Fibroblast of peridontal ligament (primary cell): ENCODE data around the gene ANTXR1.
A peak's percentile ranks its signal among the peaks of the same experiment; 100 is the strongest.

Experiments
- DNase-seq: peaks from one replicate; pipeline ENCODE4 v3.0.0-alpha.2; 2010; ENCODE audit errors: extremely low read depth

The ANTXR1 gene

DNA sequence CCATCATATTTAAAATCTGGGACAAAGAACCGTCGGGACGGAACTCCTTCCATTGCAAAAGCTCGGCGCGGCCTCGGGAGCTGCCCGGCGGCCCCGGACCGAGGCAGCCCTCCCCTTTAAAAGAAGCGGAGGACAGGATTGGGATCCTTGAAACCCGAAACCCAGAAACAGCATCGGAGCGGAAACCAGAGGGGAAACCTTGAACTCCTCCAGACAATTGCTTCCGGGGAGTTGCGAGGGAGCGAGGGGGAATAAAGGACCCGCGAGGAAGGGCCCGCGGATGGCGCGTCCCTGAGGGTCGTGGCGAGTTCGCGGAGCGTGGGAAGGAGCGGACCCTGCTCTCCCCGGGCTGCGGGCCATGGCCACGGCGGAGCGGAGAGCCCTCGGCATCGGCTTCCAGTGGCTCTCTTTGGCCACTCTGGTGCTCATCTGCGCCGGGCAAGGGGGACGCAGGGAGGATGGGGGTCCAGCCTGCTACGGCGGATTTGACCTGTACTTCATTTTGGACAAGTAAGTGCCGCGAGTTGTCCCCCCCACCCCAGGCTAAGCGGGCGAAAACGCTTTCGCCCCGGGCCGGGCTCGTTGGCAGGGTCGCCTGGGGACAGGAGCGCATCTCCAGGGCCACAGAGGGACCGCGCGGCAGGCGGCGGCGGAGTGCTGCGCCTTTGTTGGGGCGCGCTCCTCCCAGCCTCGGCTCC lies at the start of gene ANTXR1:
TSS of gene ANTXR1 (plus strand) at position 38 of the 698 bp plus-strand sequence. CDS start at position 359, 321 bp downstream.
- peak; percentile 80 for DNase-seq

DNA sequence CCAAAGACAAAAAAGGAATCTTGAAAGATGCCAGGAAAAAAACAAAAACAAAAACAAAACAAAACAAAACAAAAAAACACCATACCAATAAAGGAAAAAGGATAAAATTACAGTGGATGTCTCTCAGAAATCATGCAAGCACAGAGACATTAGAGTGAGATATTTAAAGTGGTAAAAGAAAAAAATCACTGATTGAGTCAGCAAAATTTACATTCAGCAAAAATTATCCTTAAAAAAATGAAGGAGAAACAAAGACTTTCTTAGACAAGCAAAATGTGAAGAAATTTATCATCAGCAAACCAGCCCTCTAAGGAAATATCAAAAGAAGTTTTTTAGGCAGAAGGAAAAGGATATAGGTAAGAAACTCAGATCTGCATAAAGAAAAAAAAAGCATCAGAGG lies 48.7 kb upstream of the ANTXR1 start:
- no peak for DNase-seq

DNA sequence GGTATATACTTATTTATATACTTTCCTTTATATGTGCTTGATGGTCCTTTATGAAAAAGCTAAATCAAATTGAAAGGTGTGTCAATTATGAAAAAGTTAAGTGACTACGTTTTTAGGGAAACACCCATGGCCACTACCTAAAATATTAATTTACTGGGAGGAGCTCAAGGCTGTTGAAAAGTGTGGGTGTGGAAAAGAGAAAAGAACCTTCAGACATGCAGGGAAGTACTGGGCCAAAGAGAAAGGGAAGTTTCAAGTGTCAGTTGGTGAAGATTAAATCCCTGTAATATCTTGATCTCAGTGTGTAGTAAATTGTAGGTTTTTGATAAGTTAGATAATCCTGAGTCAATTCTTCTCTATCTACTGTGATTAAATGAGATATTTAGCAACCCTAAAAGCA lies 44.8 kb upstream of the ANTXR1 start:
- no peak for DNase-seq

DNA sequence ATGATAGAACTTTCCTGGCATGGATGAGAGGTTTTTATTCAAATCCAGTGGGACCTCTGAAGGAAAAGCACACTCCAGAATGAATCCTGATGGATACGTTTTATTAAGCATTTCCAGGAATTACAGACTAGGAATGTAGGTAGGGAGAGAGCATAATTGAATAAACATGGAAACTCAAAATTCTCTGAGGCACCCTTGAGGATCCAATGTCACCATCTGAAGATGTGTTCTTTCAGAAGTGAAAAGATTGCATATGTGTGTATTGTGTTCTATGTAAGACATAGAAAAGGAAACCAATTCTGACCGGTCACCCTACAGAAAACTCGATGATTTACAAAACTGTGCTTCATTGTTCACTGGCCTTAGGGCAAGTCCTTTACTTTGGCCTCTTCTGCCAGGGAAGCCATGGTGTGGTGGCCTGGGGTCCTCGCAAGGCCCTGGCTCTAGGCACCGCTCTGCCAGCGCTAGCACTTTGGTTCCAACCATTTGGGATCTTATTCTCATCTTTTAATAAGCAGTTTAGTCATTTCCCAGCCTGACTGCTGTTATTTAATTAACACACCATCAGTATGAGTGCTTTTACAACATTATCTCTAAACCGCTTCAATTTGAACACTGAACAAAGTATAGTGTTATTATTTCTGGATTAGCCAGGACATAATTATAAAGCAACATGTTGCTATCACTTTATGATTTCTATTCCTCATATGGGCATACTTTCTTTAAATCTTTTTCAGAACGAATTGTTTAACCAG lies 43.1 kb upstream of the ANTXR1 start:
- no peak for DNase-seq

DNA sequence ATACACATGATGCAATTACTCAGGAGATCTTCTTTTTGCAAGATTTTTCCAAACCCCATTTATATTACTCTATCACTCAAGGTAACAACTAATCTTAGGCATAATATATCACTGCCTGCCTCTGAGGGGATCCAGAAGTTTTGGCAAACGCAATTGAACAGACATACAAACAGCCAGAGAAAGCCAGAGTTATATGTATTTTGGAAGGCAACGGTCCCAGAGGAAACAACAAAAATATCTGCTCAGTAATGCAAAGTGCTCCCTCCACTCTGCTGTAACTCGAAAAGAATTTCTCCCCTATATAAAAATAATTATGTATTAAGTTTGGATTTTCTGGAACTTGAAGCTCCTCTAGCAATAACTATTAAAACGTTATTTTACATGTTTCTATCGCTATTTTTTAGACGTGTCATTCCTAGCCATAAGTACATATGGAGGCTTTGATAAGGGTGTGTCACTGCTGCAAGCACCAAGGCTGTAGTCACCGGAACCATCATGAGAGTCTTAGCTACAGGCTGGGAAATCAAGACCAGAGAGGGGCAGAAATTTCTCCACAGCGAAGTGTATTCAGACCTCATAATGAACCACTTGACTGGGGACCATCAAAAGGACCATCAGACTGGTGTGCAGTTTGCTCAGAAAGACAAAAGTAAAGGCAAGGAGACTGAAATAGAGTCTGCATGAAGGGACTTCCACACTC lies 42.3 kb upstream of the ANTXR1 start:
- no peak for DNase-seq

DNA sequence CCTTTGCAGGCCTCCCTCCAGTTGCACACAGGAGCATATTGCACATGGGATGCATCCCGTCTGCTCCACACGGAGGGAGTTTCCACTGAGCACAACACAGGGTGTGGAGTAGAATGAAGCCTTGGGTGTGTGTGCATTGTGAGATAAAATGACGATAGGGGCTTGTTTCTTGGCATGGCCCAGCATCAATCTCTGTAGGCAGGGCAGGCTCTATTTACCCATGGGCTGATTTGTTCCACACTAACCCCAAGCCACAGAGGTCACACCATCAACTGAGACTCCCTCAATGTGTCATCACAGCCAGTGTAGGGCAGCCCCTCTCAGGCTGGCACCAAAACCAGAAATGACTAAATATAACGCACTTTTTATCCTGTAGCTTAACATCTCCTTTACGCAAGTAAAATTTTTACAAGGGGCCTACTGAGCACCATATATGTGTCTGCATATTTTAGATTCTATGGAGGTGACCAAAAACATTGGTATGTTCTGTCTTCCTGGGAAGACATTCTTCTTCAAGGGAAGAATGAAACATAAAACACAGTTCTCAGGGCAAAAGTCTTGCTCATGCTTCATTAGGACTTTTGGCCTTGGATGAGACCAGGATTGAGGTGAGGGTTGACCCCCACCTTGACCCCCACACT lies 41.3 kb upstream of the ANTXR1 start:
- peak; percentile 89 for DNase-seq

DNA sequence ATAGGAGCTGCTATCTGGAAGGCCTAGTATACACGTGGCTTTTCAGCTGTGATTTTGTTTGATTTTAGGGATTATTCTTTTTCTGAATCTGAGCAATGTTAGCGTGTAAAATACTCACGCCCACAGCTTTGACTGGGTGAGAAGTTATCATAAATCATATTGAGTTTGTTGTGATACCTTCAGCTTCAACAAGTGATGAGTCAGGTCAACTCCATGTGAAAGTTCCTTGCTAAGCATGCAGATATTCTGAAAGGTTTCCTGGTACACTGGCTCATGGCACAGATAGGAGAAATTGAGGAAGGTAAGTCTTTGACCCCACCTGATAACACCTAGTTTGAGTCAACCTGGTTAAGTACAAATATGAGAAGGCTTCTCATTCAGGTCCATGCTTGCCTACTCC lies 38.7 kb upstream of the ANTXR1 start, which contains the start of gene GKN1:
TSS of gene GKN1 (plus strand) at position 386 of the 400 bp plus-strand sequence. CDS start 42 bp downstream, outside the sequence.
- no peak for DNase-seq

DNA sequence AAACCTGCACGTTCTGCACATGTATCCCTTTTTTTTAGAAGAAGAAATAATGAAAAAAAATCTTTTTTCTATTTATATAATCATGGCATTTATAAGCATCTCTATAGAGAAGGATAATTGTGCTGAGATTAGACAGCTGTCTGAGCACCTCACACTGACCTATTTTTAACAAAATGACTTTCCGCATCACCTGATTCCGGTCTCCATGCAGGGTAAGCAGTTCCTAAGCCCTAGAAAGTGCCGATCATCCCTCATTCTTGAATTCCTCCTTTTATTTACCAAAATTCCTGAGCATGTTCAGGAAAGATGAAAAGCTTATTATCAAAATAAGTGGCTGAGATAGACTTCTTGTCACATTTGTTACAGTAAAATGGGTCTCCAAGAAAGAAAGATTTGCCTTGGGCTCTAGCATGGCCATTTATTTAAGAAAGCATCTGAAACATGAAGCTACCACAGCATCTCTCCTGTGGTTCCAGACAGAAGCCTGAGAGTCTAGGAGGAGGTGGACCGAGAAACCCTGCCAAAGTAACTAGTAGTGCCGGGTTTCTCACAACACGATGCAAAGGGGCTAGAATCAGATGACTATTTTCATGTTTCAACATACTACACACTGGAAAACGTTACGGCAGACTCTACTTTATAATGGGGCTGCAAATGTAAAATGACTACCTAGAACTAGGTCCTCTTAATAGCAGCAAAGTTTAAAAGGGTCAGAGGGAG lies 37.9 kb upstream of the ANTXR1 start:
- peak; percentile 23 for DNase-seq

DNA sequence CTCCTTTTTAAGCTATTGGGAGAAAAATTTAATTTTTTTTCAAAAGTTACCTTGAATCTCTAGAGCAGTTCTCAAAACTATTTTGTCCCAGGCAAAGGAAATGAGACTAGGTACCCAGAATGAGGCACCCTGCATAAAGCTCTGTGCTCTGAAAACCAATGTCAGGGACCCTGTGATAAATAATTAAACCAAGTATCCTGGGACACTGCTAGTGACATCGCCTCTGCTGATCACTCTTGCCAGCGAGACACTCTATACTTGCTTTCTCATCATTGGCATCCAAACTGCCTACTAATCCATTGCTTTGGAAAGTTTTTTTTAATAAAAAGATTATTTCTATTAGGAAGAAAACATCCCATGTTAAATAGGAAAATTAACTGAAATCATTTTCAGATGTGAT lies 37.1 kb upstream of the ANTXR1 start:
- DNase-seq = no peak

DNA sequence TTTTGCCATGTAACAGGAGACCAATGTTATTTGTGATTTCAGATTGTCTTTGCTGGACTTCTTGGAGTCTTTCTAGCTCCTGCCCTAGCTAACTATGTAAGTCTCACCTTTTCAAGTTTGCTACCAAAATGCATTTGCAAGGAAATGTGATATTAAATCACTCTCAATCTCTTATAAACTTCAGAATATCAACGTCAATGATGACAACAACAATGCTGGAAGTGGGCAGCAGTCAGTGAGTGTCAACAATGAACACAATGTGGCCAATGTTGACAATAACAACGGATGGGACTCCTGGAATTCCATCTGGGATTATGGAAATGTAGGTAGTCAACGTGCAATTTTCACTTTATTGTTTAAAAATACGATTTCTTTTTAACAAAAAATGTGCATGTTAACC lies 35.5 kb upstream of the ANTXR1 start:
- no peak for DNase-seq

DNA sequence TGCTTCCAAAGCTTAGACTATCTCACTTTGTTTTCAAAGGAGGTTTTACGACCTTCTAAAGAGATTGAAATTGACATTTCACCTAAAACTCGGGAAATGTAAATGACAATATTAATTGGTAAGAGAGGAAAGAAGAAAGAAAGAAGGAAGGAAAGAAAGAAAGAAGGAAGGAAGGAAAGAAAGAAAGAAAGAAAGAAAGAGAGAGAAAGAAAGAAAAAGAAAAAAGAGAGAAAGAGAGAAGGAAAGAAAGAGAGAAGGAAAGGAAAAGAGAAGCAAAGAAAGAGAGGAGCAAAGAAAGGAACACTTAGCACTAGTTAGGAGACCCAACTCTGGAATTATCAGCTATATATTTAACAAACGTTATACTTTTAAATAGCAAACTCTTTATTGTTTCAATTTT lies 34.9 kb upstream of the ANTXR1 start:
- DNase-seq = no peak

DNA sequence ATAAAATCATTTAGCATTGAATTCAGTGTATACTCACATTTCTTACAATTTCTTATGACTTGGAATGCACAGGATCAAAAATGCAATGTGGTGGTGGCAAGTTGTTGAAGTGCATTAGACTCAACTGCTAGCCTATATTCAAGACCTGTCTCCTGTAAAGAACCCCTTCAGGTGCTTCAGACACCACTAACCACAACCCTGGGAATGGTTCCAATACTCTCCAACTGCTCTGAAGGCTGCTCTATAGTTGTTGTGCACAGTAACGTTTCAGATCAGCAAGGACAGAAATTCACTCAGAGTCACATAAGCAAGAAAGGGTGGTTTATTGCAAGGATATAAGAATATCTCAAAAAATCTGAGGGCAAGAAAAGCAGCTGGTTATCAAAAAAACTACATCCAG lies 32.0 kb upstream of the ANTXR1 start:
- no peak for DNase-seq

DNA sequence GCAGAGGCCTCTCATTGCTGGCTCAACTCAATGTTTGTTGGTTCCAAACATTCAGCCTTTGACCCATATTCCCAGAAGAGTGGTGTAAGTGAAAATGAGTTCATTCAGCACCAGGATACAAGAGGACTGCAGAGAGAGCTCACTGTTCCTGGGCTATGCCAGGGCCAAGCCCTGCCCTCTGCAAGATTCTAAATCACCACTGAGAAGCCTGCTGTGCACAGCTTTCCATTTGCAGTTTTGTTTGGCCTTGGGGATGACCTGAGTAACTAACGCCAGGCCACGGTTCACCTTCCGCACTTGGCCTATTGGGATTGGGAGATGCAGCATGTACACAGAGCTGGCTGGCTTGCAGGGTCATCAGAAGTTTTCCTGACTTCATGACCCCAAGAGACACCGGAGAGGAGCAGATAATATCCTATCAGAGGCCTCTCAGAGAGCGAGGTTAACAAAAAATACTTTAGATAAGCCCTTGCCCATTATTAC lies 25.9 kb upstream of the ANTXR1 start:
- DNase-seq = no peak

DNA sequence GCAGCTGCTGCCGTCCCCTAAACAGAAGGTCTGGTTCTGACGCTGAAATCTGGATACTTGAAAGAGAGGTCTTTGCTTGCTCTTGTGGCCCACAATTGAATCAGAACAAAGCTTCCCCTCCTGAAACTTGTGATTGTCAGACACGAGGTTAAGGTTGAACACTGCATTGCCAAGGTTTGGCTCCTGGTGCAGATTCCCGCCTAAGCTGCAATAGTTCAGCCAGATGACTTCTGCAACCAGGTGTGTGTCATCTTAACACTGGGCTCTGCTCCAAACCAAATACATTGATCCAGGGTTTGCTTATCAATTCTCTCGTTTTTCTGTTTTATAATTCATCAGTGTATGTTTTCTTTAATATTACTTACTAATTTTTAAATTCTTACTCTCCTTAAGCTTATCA lies 23.9 kb upstream of the ANTXR1 start:
- no peak for DNase-seq

DNA sequence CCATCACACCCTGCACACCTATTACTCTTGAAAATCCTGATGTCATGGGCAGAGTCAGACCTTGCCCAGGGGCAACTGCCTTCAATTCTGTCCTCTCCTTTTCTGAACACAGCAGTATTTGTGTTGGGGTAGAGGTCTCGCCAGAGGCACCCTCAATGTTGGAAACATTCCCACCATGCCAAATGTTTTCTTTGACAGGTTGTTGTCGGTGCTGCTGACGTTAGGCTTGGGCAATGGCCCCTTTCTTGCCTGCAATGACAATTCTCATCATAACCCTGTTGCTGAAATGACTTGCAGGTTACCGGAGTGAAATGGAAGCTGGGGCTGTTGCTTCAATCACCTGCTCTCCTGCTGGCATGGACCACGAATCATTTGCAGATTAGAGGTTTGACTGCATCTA lies 20.6 kb upstream of the ANTXR1 start:
- DNase-seq = no peak

DNA sequence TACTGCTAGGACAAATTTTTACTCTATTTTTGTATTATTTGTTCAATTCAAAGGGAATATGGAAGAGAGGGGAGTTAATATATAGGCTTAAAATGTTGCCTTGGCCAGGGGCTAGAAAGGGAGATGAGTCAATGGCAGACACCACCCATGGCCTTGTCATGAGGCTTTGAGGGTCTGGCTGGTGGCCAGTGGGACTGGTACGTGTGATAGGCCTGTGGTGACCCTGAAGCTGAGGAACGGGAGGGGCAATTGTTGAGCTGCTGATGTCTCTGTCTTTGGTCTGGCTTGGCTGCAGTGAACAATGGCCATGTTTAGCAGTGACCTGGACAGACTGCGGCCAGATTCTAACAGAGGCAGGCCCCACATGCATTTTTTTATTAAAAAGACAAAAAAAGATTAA lies 20.0 kb upstream of the ANTXR1 start:
- no peak for DNase-seq

DNA sequence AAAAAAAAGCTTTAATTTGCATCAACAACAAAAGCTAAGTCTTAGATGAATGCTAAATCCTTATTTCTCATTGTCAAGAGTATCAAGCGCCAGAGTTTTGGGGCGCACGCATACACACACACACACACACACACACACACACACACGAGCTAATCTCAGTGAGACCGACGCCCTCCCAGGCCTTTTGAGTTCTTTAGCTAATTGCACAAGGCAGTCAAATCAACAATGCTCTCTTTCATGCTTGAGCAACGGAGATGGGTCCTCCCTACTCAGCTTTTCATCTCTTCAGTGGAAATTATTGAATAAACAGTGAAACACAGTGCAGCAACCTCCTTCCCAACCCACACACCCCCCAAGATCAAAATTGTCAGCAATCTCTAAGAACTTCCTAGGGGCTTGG lies 19.3 kb upstream of the ANTXR1 start:
- DNase-seq = no peak

DNA sequence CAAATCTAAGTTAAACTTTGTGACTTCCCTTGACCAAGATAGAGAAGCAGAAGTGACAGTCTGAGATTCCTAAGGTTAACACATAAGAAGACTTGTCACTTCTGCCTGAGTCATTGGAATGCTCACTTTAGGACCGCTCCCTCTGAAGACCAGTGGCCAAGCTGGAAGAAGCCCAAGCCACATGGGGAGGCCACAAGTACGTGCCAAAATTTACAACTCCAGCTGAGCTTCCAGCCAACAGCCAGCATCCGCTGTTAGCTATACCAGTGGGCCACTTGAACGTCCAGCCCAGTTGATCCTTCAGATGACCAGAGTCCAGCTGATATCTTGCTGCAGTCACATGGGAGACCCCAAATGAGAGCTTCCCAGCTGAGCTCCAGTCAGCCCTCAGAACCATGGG lies 18.1 kb upstream of the ANTXR1 start:
- DNase-seq = peak; percentile 25

DNA sequence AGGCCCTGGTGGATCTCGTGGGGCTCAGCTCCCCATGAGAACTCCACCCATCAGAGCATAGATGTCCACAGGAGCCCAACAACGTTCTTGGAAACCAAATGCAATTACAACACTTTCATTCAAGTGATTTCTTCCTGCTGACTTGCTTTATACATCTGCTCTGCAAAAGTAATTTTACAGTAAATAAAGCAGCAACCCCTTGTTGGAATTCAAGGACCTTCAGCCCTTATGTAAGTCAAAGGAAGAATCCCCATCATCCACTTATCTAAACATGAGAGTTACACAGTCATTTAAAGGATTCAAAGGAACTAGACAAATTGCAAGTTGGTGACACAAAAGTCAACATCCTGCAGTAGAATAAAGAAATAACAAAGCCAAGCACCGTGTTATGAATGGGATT lies 17.1 kb upstream of the ANTXR1 start:
- DNase-seq = no peak

DNA sequence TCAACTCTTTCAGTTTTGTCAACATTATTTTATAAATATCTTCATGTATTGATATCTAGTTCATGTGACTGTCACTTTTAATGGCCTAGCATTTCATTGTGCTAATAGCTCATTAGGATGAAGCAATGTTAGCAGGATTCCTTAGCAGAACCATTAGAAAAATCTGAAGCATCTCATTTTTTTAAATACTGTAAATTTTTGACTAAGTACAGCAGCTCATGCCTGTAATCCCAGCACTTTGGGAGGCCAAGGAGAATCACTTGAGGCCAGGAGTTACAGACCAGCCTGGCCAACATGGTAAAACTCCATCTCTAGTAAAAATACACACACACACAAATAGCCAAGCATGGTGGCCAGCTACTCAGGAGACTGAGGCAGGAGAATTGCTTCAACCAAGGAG lies 15.6 kb upstream of the ANTXR1 start:
- DNase-seq = no peak

DNA sequence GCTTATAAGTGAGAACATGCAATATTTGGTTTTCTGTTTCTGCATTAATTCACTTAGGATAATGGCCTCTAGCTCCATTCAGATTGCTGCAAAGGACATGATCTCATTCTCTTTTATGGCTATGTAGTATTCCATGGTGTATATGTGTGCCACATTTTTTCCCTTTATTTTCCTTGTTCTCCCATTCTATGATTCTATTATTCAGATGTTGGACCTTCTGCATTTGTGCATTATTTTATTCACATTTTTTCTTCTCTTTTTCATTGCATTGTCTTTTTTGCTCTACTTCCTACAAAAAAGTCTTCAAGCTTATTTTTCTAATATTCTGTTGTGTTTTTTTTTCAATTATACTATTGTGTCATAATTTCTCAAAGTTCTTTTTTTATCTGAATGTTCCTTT lies 11.1 kb upstream of the ANTXR1 start:
- no peak for DNase-seq
